Natural killer cell (primary cell): Measurements from ENCODE around the gene AUTS2. TPM values are rescaled to one million over a fixed set of nuclear protein-coding genes. Genes with fewer than 3 reads are reported as not detected.

ENCODE experiments used
- ATAC-seq, 3 donors: fragments of 150-1000 bp in 2 of 3; fragments of 200-7000 bp in 1 of 3; cut with Tn5 transposase; 1 replicate in 1 of 3; 2 replicates in 2 of 3; pipeline ENCODE4 v1.10.0; 2021; ENCODE audit warnings: mild to moderate bottlenecking in 2 of 3, moderate library complexity in 2 of 3
- DNase-seq, 2 donors: peaks; one replicate each; pipeline versions ENCODE4 v3.0.0 to v3.0.0-alpha.2; 2013 to 2021; ENCODE audit warnings: mixed read lengths in 1 of 2
- H3K27ac ChIP-seq: one replicate; pipeline ENCODE4 v1.5.1; 2013; ENCODE audit warnings: mild to moderate bottlenecking, low read length
- H3K27me3 ChIP-seq: one replicate; pipeline ENCODE4 v1.6.1; 2013; ENCODE audit warnings: low read length; ENCODE audit not compliant: control insufficient read depth, insufficient read depth
- H3K36me3 ChIP-seq: one replicate; pipeline ENCODE4 v1.6.1; 2013; ENCODE audit warnings: low read length; ENCODE audit not compliant: control insufficient read depth, insufficient read depth
- H3K4me1 ChIP-seq: one replicate; pipeline ENCODE4 v1.6.1; 2013; ENCODE audit warnings: low read length; ENCODE audit not compliant: control insufficient read depth, insufficient read depth
- H3K4me3 ChIP-seq: one replicate; pipeline ENCODE4 v1.5.1; 2013; ENCODE audit warnings: low read length
- H3K9me3 ChIP-seq: one replicate; pipeline ENCODE4 v1.6.1; 2013; ENCODE audit warnings: low read length; ENCODE audit not compliant: control insufficient read depth, insufficient read depth
- H3K27ac Mint-ChIP-seq, 2 donors: one replicate each; pipeline ENCODE4 v1.8.0; 2022; ENCODE audit warnings: mild to moderate bottlenecking in 2 of 2, mixed read lengths in 2 of 2, moderate library complexity in 1 of 2
- H3K27me3 Mint-ChIP-seq, 2 donors: one replicate each; pipeline ENCODE4 v1.8.0; 2022; ENCODE audit warnings: low read depth in 2 of 2, mixed read lengths in 2 of 2
- H3K36me3 Mint-ChIP-seq: one replicate; pipeline ENCODE4 v1.8.0; 2022; ENCODE audit warnings: mixed read lengths
- H3K4me1 Mint-ChIP-seq, 2 donors: one replicate each; pipeline ENCODE4 v1.8.0; 2022; ENCODE audit warnings: mixed read lengths in 2 of 2
- H3K4me3 Mint-ChIP-seq: one replicate; pipeline ENCODE4 v1.8.0; 2022; ENCODE audit warnings: mild to moderate bottlenecking, moderate library complexity, mixed read lengths
- H3K9me3 Mint-ChIP-seq, 2 donors: one replicate each; pipeline ENCODE4 v1.8.0; 2022; ENCODE audit warnings: mixed read lengths in 2 of 2
- CTCF ChIP-seq: fragments of 200-600 bp; IDR thresholded peaks from one replicate; pipeline ENCODE4 v1.8.0; 2022; ENCODE audit warnings: antibody characterized with exemption
- WGBS: methylation state at CpG from one replicate; pipeline ENCODE4 v1.1.7; 2013; ENCODE audit warnings: missing lambda C conversion rate; ENCODE audit not compliant: insufficient coverage; 5-methylcytosine and 5-hydroxymethylcytosine counted together
- intact Hi-C: fragments of 100-400 bp; cut with micrococcal nuclease; formaldehyde crosslinking; loops from one replicate; pipeline ENCODE4 v1.14.2; 2022
- total RNA-seq, 4 donors: library from RNA; stranded (reverse); fragments of 120-200 nt in 1 of 4; gene quantifications; one replicate each; pipeline versions ENCODE4 v1.2.3 to v1.2.4, GENCODE V29; 2013 to 2022

AUTS2 gene
- total RNA-seq, 3 donors from 2014 or later (not counting 1 experiment from before 2014, with no cell fraction given), result 147 to 197 (median 155) TPM

GRCh38 chr7:70663680-70664079, 1065.4 kb downstream of the AUTS2 start:
- H3K4me1 Mint-ChIP-seq, result peaks cover 32 to 36% of the 10 kb centered on the region in 2 donors
- Histone ChIP-seq H3K4me3 (no peak overlapping the region), H3K36me3 (no peaks in the 10 kb centered on the region), H3K27me3 (no peaks in the 10 kb centered on the region), H3K27ac (no peak overlapping the region), H3K9me3 (no peaks in the 10 kb centered on the region), H3K4me1 (peaks cover 44% of the 10 kb centered on the region)
- DNase-seq (no peak), ATAC-seq (no peak)
- intact Hi-C loops, result no loop called here
- no peaks in the 10 kb centered on the region for H3K27me3 Mint-ChIP-seq
- H3K4me3 Mint-ChIP-seq, result no peak overlapping the region
- WGBS, result 33% methylated on average over 2 of the region's 3 CpGs
- no peak for TF ChIP-seq CTCF
- no peak overlapping the region for H3K27ac Mint-ChIP-seq
- no peaks in the 10 kb centered on the region for H3K9me3 Mint-ChIP-seq
- no peaks in the 10 kb centered on the region for H3K36me3 Mint-ChIP-seq

GRCh38 chr7:70665997-70666396, 1067.7 kb downstream of the AUTS2 start:
- no peaks in the 10 kb centered on the region for H3K36me3 ChIP-seq
- H3K27me3 Mint-ChIP-seq, result no peaks in the 10 kb centered on the region
- no peak overlapping the region for H3K27ac ChIP-seq
- no peak overlapping the region for H3K27ac Mint-ChIP-seq
- H3K9me3 ChIP-seq, result no peaks in the 10 kb centered on the region
- H3K27me3 ChIP-seq, result no peaks in the 10 kb centered on the region
- H3K9me3 Mint-ChIP-seq, result no peaks in the 10 kb centered on the region
- peaks cover 27 to 35% of the 10 kb centered on the region in 2 donors for H3K4me1 Mint-ChIP-seq
- TF ChIP-seq CTCF, result no peak
- H3K4me3 ChIP-seq, result no peak overlapping the region
- ATAC-seq (no peak), DNase-seq (no peak)
- peaks cover 43% of the 10 kb centered on the region for H3K4me1 ChIP-seq
- H3K4me3 Mint-ChIP-seq, result peak overlapping the region; percentile 32
- H3K36me3 Mint-ChIP-seq, result no peaks in the 10 kb centered on the region
- 98% methylated on average over 2 of the region's 2 CpGs for WGBS
- intact Hi-C loops, result no loop called here

GRCh38 chr7:70667406-70667805, 1069.1 kb downstream of the AUTS2 start:
- Mint-ChIP-seq H3K36me3 (no peaks in the 10 kb centered on the region), H3K27me3 (no peaks in the 10 kb centered on the region), H3K9me3 (no peaks in the 10 kb centered on the region), H3K27ac (no peak overlapping the region), H3K4me1 (peaks cover 30 to 38% of the 10 kb centered on the region in 2 donors), H3K4me3 (no peak overlapping the region)
- no peaks in the 10 kb centered on the region for H3K9me3 ChIP-seq
- no peak for ATAC-seq
- H3K4me3 ChIP-seq, result no peak overlapping the region
- H3K36me3 ChIP-seq, result no peaks in the 10 kb centered on the region
- no peak for DNase-seq
- 100% methylated on average over 2 of the region's 2 CpGs for WGBS
- no peaks in the 10 kb centered on the region for H3K27me3 ChIP-seq
- intact Hi-C loops, result no loop called here
- no peak overlapping the region for H3K27ac ChIP-seq
- no peak for TF ChIP-seq CTCF
- peaks cover 38% of the 10 kb centered on the region for H3K4me1 ChIP-seq
